Measurements from ENCODE around the gene ALK.

GRCh38 chr2:29880084-29880483 is 41.3 kb downstream of the ALK start:
- no peak for TF ChIP-seq EP300 (IDR thresholded peaks at IDR 0.05)
- no peak for TF ChIP-seq CTCF (IDR thresholded peaks at IDR 0.05)
